HG03159 (cell line): Measurements from ENCODE around the gene TRAF6.
A peak's percentile ranks its signal among the peaks of the same experiment; 100 is the strongest.

Experiments
- ATAC-seq: cut with Tn5 transposase; IDR thresholded peaks from one replicate; pipeline ENCODE4 v1.9.1; 2021; ENCODE audit warnings: mild to moderate bottlenecking, moderate library complexity; ENCODE audit not compliant: unreplicated experiment

TRAF6 gene

DNA sequence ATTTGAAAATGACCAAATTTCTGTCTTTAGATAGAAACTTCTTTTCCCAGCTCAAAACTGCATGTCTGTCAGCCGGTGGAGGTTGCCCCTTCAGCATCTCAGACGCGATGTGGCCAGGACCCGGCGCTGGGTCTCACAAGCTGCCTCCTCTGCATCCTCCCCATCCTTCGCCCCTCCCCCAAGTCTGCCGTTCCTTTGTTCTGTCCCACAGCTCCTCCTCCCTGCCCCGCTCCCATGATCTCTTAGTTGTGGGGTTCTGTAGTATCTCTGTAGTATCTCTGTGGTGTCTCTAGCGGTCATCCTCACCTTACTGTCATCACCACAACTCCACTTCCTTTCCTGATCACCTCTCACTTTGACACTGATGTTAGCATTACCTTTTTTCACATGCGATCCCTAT, 49.9 kb downstream of the TRAF6 start:
- no peak for ATAC-seq

- no peak for ATAC-seq
Measured at GRCh38 chr11:36459046-36459445, 51.0 kb downstream of the TRAF6 start.

DNA sequence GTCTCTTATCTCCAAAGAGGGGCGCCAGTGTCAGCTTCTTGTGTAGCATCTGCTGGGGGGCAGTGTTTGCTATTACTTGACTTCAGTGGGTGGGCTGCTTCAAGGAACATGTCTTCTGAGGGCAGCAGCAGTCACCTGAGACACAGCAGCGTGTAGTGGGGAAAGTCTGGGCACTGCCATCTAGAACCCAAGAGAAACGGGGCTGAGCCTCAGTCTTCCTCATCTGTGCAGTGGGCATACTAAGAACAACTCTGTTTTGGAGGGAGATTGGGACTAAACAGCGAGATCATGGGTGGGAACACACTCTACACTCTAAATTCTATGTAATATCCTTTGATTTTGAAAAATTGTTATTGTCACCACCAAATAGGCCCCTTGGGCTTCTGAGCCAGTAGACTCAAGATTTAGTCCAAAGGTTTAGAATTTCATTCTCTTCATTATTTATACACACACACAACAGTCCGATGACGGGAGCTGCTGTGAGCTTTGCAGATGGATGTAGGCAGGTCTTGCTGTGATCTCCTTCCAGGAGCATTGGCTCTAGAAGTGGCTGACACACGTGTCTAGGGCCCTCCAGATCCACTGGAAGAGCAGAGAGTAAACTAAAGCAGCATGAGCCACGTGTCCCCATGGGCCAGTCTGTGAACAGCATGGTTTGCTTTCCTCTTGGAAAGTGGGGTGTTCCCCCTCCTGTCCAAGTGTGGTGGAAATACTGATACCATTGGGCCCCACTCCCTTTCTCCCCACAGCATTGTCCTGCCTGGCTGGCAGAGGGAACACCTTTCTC, 51.8 kb downstream of the TRAF6 start:
- ATAC-seq: no peak

DNA sequence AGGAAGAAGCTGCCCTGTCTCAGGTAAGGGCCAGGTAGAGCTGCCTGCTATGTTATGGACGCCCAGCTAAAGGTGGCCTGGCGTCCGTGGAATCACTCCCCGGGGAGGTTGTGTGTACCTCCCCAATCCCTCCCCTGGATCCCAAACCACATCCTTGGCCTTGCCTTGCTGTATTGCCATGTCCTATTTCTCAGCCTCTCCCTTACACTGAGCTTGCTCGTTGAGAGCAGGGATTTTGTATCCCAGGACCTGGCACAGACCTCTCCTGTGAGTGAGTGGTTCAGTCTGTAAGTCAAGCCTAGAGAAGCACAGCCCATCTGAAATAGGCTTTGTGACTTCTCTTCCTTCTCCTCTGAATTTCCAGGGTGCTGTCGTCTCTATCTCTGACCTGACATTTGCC, 53.9 kb downstream of the TRAF6 start:
- ATAC-seq: no peak

GRCh38 chr11:36455658-36456111, 54.4 kb downstream of the TRAF6 start:
- no peak for ATAC-seq

DNA sequence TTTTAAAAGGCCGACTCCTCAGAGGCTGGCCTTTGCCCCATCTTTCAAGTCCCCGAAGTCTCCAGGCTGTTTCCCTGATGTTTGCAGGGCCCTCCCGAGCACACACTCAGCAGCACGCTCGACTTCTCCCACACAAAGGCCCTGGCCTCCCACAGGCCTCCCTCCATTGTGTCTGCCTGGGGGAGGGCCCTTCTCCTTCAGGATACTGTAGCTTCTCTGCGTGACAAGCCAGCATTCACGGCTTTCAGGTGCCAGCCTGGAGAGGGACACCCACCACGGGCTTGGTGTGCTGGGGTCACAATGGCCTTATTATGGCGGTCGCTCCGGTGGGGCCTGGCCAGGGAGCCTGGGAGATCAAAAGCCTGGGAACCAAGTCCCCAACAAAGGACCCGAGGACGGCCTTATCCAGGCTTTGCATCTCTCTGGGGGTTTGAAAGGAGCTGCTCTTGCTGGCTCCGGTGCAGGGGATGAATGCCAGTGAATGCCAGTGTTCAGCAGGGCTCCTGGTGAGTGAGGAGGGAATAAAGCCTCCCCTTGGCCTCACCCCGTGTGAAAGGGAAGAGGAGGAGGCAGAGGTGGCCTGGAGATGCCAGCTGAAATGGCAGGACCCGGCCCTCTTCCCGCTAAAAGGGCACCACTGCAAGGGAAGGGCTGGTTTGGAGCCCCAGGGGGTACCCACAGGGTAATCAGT, 55.0 kb downstream of the TRAF6 start:
- ATAC-seq: no peak

DNA sequence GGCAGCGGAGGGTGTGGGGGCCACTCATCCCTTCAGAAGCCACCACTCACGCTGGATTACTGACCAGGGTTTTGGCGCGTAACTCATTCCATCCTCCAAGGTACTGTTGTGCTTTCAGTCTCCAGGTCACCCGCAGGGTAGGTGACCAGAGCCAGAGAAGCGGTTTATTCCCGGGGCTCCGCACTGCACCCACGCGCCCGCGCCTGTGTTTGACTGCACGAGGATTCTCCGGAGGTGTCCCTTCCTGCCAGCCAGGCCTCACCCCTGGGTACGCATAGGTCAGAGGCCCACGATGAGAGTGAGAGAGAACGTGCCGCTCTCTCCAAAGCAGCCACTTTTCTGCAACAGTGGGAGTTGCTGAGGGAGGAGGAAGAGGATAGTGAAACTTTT, 55.5 kb downstream of the TRAF6 start:
- no peak for ATAC-seq

GRCh38 chr11:36453678-36454077, 56.4 kb downstream of the TRAF6 start:
- no peak for ATAC-seq

GRCh38 chr11:36452961-36453360, 57.1 kb downstream of the TRAF6 start:
- no peak for ATAC-seq

DNA sequence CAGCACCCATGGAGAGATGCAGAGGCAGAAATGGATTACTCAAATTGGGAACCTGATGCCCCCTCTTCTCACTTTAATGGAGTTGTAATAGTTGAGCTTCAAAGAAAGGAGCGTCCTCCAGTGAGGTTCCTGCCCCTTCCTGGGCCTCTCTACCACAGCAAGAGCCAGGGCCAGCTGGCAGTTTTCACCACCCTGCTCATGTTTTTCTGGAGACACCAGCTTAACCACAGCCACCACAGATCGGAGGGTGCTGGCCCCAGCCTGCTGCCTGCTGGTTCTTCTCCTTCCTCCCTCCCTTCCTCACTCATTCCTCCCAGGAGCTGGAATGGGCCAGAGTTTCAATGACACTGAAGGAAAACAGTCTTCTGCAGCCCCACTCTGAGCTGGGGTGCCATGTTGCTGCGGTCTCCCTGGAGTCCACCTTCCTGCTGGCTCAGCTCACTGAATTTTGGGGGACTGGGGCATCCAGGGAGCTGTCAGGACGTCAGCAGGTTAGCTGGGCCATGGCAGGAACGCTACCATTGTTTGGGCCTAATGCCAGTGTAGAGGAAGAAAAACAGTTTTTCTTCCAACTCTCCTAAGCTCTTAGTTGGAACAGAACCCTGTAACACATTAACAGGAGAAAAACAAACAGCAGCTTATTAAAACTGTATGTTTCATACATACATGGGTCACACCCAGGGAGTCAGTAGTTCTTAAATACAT, 57.7 kb downstream of the TRAF6 start:
- ATAC-seq: no peak

GRCh38 chr11:36451681-36452080, 58.4 kb downstream of the TRAF6 start:
- no peak for ATAC-seq

GRCh38 chr11:36451045-36451444, 59.0 kb downstream of the TRAF6 start:
- no peak for ATAC-seq

GRCh38 chr11:36450110-36450572, 59.9 kb downstream of the TRAF6 start:
- peak; percentile 75 for ATAC-seq

DNA sequence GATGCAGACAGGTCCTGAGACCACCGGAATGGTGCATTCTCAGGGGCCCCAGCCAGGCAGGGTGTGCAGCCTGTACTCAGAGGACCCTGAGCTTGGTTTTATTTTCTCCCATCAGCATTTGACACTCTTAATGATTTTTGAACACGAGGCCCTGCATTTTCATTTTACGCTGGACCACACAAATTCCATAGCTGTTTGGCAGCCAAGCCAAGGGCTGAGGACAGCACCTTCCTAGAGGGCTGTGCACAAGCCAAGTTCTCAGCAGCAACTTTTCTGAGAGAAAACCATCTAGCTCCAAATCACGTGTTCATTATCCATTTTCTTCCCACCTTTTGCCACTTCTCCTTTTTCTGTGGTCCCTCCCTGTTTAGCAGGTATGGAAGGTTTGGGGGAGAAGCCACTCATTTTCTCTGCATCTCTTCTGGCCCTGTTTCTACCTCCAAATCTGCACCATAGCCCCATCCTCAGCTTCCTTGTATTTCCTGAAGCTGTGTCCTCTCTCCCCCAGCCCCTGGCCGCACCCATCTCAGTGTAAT, 60.4 kb downstream of the TRAF6 start:
- ATAC-seq: no peak

DNA sequence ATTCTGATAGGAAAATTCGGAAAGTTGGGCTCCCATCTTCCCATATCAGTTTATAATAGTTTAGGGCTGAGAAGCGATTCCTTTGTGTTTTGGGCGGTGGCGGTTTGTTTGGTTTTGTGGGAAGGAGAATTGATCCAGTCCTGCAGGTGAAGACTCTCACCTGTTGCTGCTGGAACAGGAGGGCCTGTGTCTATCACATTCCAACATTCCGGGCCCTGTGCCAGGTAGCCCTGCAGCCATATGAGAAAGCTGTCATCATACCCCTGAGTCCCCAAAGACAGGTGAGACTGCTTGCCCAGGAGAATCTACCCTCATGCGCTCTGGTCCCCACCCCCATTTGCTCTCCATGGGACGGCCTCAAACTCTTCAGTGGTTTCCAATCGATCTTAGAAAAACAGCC, 62.1 kb downstream of the TRAF6 start:
- no peak for ATAC-seq

- no peak for ATAC-seq
Measured at GRCh38 chr11:36447514-36447913, 62.6 kb downstream of the TRAF6 start.

DNA sequence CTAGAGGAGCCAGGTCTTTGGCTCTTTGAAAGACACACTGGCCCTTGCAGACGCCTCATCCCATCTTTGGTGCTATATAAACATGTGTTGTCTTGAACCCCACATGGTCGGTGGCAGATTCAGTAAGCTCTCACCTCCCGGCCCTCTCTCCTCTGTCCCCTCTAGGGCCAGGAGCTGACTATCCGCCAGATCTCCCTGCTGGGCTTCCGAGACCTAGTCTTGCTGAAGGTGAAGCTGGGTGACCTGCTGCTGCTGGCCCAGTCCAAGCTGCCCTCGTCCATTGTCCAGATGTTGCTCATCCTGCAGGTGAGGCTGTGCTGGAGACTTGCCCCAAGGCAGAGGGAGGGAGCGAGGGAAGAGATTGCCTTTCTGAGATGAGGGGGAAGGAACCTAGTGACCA, 63.9 kb downstream of the TRAF6 start:
- no peak for ATAC-seq

- no peak for ATAC-seq
Measured at GRCh38 chr11:36443661-36444060, 66.4 kb downstream of the TRAF6 start.

- peak; percentile 87 for ATAC-seq
Measured at GRCh38 chr11:36441610-36442208, 68.4 kb downstream of the TRAF6 start.

DNA sequence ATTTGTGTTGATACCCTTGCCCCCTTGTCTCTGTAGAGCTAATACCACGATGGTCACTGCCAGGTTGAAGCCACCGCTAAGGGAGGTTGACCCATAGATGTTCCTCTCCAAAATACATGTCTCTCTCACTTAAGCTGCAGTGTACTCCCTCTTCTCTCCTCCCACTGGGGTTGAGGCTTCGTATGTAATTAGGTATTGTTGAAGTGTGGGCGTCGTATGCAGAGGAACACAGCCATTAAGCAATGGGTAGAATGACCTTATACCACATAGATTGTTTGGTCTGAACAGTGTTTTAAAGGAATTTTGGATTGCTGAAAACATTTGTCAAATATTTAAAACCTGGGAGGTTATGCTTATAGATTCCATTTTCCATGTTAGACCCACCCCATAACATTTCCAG, 71.9 kb downstream of the TRAF6 start:
- no peak for ATAC-seq

GRCh38 chr11:36437413-36437812, 72.7 kb downstream of the TRAF6 start:
- no peak for ATAC-seq
